ENCODE results near the gene ARHGEF28. TPM values are rescaled to one million over a fixed set of nuclear protein-coding genes. Genes with fewer than 3 reads are reported as not detected.

Gene ARHGEF28
- total and polyA plus RNA-seq, 2 donors: 2.3 to 16.9 TPM

- 82% methylated on average over 3 of the region's 3 CpGs for WGBS
- no peak for DNase-seq (ENCODE audit: extremely low spot score)
- H3K36me3 ChIP-seq (ENCODE audit: insufficient read depth): no peaks in the 10 kb centered on the region
- H3K27ac ChIP-seq (ENCODE audit: low read depth): no peak overlapping the region
- no peak overlapping the region for H3K4me3 ChIP-seq (ENCODE audit: low read depth, low read length)
- no peaks in the 10 kb centered on the region for H3K4me1 ChIP-seq (ENCODE audit: insufficient read depth)
Measured at GRCh38 chr5:73858776-73859175, 232.8 kb downstream of the ARHGEF28 start.

- Histone ChIP-seq H3K4me3 (ENCODE audit: low read depth, low read length) (no peak overlapping the region), H3K36me3 (ENCODE audit: insufficient read depth) (no peaks in the 10 kb centered on the region), H3K4me1 (ENCODE audit: insufficient read depth) (no peaks in the 10 kb centered on the region), H3K27ac (ENCODE audit: low read depth) (no peak overlapping the region)
- no peak for DNase-seq (ENCODE audit: extremely low spot score)
- WGBS: 80% methylated on average over 5 of the region's 5 CpGs
Measured at GRCh38 chr5:73859696-73860095, 233.7 kb downstream of the ARHGEF28 start.

- 83% methylated on average over 4 of the region's 4 CpGs for WGBS
- H3K36me3 ChIP-seq (ENCODE audit: insufficient read depth): no peaks in the 10 kb centered on the region
- no peak for DNase-seq (ENCODE audit: extremely low spot score)
- H3K4me3 ChIP-seq (ENCODE audit: low read depth, low read length): no peak overlapping the region
- H3K27ac ChIP-seq (ENCODE audit: low read depth): no peak overlapping the region
- H3K4me1 ChIP-seq (ENCODE audit: insufficient read depth): no peaks in the 10 kb centered on the region
Measured at GRCh38 chr5:73861313-73861988, 235.5 kb downstream of the ARHGEF28 start.

GRCh38 chr5:73862796-73863195 lies 236.8 kb downstream of the ARHGEF28 start:
- Histone ChIP-seq H3K36me3 (ENCODE audit: insufficient read depth) (no peaks in the 10 kb centered on the region), H3K4me1 (ENCODE audit: insufficient read depth) (no peaks in the 10 kb centered on the region), H3K27ac (ENCODE audit: low read depth) (no peak overlapping the region), H3K4me3 (ENCODE audit: low read depth, low read length) (no peak overlapping the region)
- no peak for DNase-seq (ENCODE audit: extremely low spot score)

- WGBS: 91% methylated on average over 3 of the region's 3 CpGs
- Histone ChIP-seq H3K27ac (ENCODE audit: low read depth) (no peak overlapping the region), H3K36me3 (ENCODE audit: insufficient read depth) (no peaks in the 10 kb centered on the region), H3K4me3 (ENCODE audit: low read depth, low read length) (no peak overlapping the region), H3K4me1 (ENCODE audit: insufficient read depth) (no peaks in the 10 kb centered on the region)
- no peak for DNase-seq (ENCODE audit: extremely low spot score)
Measured at GRCh38 chr5:73863876-73864275, 237.9 kb downstream of the ARHGEF28 start.

GRCh38 chr5:73865315-73865714 lies 239.3 kb downstream of the ARHGEF28 start:
- H3K4me3 ChIP-seq (ENCODE audit: low read depth, low read length): no peak overlapping the region
- no peaks in the 10 kb centered on the region for H3K36me3 ChIP-seq (ENCODE audit: insufficient read depth)
- WGBS: 92% methylated on average over 1 of the region's 1 CpG
- DNase-seq (ENCODE audit: extremely low spot score): no peak
- H3K27ac ChIP-seq (ENCODE audit: low read depth): no peak overlapping the region
- H3K4me1 ChIP-seq (ENCODE audit: insufficient read depth): no peaks in the 10 kb centered on the region

- WGBS: 74% methylated on average over 5 of the region's 5 CpGs
- Histone ChIP-seq H3K36me3 (ENCODE audit: insufficient read depth) (no peaks in the 10 kb centered on the region), H3K4me3 (ENCODE audit: low read depth, low read length) (no peak overlapping the region), H3K27ac (ENCODE audit: low read depth) (no peak overlapping the region), H3K4me1 (ENCODE audit: insufficient read depth) (no peaks in the 10 kb centered on the region)
- no peak for DNase-seq (ENCODE audit: extremely low spot score)
Measured at GRCh38 chr5:73867345-73868335, 241.6 kb downstream of the ARHGEF28 start.

GRCh38 chr5:73883646-73884045 lies 257.6 kb downstream of the ARHGEF28 start:
- Histone ChIP-seq H3K27ac (ENCODE audit: low read depth) (no peak overlapping the region), H3K36me3 (ENCODE audit: insufficient read depth) (peaks cover 3% of the 10 kb centered on the region)
- 85% methylated on average over 7 of the region's 7 CpGs for WGBS

GRCh38 chr5:73887688-73888087 lies 261.7 kb downstream of the ARHGEF28 start:
- Histone ChIP-seq H3K4me1 (ENCODE audit: insufficient read depth) (no peaks in the 10 kb centered on the region), H3K4me3 (ENCODE audit: low read depth, low read length) (no peak overlapping the region), H3K27ac (ENCODE audit: low read depth) (no peak overlapping the region), H3K36me3 (ENCODE audit: insufficient read depth) (peaks cover 3% of the 10 kb centered on the region)
- WGBS: 92% methylated on average over 4 of the region's 4 CpGs
- no peak for DNase-seq (ENCODE audit: extremely low spot score)

More at GRCh38 chr5:73883646-73884045, 257.6 kb downstream of the ARHGEF28 start:
- DNase-seq (ENCODE audit: extremely low spot score): no peak
- Histone ChIP-seq H3K4me3 (ENCODE audit: low read depth, low read length) (no peak overlapping the region), H3K4me1 (ENCODE audit: insufficient read depth) (no peaks in the 10 kb centered on the region)

GRCh38 chr5:73890569-73890968 lies 264.6 kb downstream of the ARHGEF28 start:
- H3K4me3 ChIP-seq (ENCODE audit: low read depth, low read length): no peak overlapping the region
- no peaks in the 10 kb centered on the region for H3K4me1 ChIP-seq (ENCODE audit: insufficient read depth)
- H3K27ac ChIP-seq (ENCODE audit: low read depth): no peak overlapping the region
- H3K36me3 ChIP-seq (ENCODE audit: insufficient read depth): peaks cover 3% of the 10 kb centered on the region
- DNase-seq (ENCODE audit: extremely low spot score): no peak
- 88% methylated on average over 4 of the region's 4 CpGs for WGBS

GRCh38 chr5:73892218-73892617 lies 266.2 kb downstream of the ARHGEF28 start:
- WGBS: 93% methylated on average over 6 of the region's 6 CpGs

GRCh38 chr5:73892806-73893205 lies 266.8 kb downstream of the ARHGEF28 start:
- H3K27ac ChIP-seq (ENCODE audit: low read depth): no peak overlapping the region
- no peak overlapping the region for H3K4me3 ChIP-seq (ENCODE audit: low read depth, low read length)
- H3K4me1 ChIP-seq (ENCODE audit: insufficient read depth): no peaks in the 10 kb centered on the region
- WGBS: 59% methylated on average over 1 of the region's 1 CpG
- H3K36me3 ChIP-seq (ENCODE audit: insufficient read depth): no peaks in the 10 kb centered on the region
- no peak for DNase-seq (ENCODE audit: extremely low spot score)

More at GRCh38 chr5:73892218-73892617, 266.2 kb downstream of the ARHGEF28 start:
- no peak for DNase-seq (ENCODE audit: extremely low spot score)
- Histone ChIP-seq H3K4me3 (ENCODE audit: low read depth, low read length) (no peak overlapping the region), H3K36me3 (ENCODE audit: insufficient read depth) (no peaks in the 10 kb centered on the region), H3K27ac (ENCODE audit: low read depth) (no peak overlapping the region), H3K4me1 (ENCODE audit: insufficient read depth) (no peaks in the 10 kb centered on the region)

- H3K36me3 ChIP-seq (ENCODE audit: insufficient read depth): no peaks in the 10 kb centered on the region
- DNase-seq (ENCODE audit: extremely low spot score): no peak
- no peaks in the 10 kb centered on the region for H3K4me1 ChIP-seq (ENCODE audit: insufficient read depth)
- H3K4me3 ChIP-seq (ENCODE audit: low read depth, low read length): no peak overlapping the region
- no peak overlapping the region for H3K27ac ChIP-seq (ENCODE audit: low read depth)
- WGBS: 80% methylated on average over 2 of the region's 2 CpGs
Measured at GRCh38 chr5:73893813-73894212, 267.8 kb downstream of the ARHGEF28 start.

- 90% methylated on average over 6 of the region's 6 CpGs for WGBS
Measured at GRCh38 chr5:73894860-73895259, 268.9 kb downstream of the ARHGEF28 start.

More at GRCh38 chr5:73894860-73895259, 268.9 kb downstream of the ARHGEF28 start:
- no peak overlapping the region for H3K27ac ChIP-seq (ENCODE audit: low read depth)
- H3K4me1 ChIP-seq (ENCODE audit: insufficient read depth): no peaks in the 10 kb centered on the region
- no peak overlapping the region for H3K4me3 ChIP-seq (ENCODE audit: low read depth, low read length)
- DNase-seq (ENCODE audit: extremely low spot score): no peak
- no peaks in the 10 kb centered on the region for H3K36me3 ChIP-seq (ENCODE audit: insufficient read depth)

Data from urinary bladder (tissue), 4 donors.